ENCODE measurements around the gene APPL2. TPM values are rescaled to one million over a fixed set of nuclear protein-coding genes. Genes with fewer than 3 reads are reported as not detected.
"Not testable (repeated sequence)": the region's sequence is repeated elsewhere in the genome, so short reads cannot be mapped to it uniquely, and the experiment has no call there.

The APPL2 gene
- polyA plus RNA-seq, 3 donors from 2014 or later, result 9.5 to 14.1 (median 10.5) TPM

DNA sequence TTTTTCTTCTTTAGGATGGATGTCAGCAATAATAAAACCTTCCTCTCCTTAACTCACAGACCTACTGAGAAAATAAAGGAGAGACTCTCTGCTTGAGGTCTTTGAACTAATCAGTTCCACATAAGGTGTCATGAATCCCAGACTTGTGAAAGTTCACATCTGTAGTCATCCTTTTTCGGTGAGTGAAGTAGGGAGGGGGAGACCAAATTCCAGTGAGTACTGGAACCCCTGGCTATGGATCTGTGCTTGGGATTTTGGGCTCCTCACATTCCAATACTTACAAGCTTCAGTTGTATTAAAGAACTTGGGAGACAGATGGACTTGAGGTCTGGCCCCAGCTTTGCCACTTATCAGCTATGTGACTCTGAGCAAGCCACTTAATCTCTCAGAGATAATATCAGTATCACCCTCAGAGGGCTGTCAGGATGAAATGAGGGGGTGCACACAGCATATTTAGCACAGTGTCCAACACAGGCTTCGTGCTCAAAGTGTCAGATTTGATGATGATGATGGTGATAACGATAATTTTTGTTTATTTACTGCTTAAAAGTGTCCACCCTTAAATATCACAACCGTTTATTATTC lies 34.8 kb upstream of the APPL2 start:
- H3K9me3 Mint-ChIP-seq, result no peaks in the 10 kb centered on the region
- no peaks in the 10 kb centered on the region for H3K36me3 Mint-ChIP-seq
- no peak for DNase-seq
- H3K27ac Mint-ChIP-seq, result no peak overlapping the region
- H3K4me1 Mint-ChIP-seq, result no peaks in the 10 kb centered on the region
- H3K27me3 Mint-ChIP-seq (ENCODE audit: low read depth in 3 of 3), result peaks cover 0 to 4% (median 0%) of the 10 kb centered on the region in 3 donors
- H3K4me3 Mint-ChIP-seq, result no peak overlapping the region

DNA sequence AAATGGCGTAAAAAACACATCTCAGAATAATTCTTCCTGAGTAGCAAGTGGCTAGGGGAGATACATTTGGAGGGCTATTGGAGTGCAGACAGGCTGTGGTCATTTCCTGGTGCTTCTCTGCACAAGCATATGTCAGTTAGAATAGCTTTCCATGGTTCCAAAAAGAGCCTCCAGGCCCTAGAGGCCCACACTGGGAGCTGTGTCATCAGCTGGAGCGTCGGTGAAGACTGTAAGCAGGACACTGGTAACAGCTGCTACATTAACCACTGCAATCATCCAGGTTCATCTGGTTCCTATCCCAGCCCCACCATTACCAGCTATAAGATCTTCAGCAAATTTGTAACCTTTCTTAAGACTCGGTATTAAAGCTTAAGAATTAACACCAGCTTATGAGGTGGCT lies 31.7 kb upstream of the APPL2 start:
- no peaks in the 10 kb centered on the region for H3K4me1 Mint-ChIP-seq
- DNase-seq, result no peak
- H3K4me3 Mint-ChIP-seq, result no peak overlapping the region
- H3K36me3 Mint-ChIP-seq, result peaks cover 0 to 4% (median 0%) of the 10 kb centered on the region in 3 donors
- no peak overlapping the region for H3K27ac Mint-ChIP-seq
- H3K27me3 Mint-ChIP-seq (ENCODE audit: low read depth in 3 of 3), result peaks cover 3 to 5% (median 4%) of the 10 kb centered on the region in 3 donors
- no peaks in the 10 kb centered on the region for H3K9me3 Mint-ChIP-seq

DNA sequence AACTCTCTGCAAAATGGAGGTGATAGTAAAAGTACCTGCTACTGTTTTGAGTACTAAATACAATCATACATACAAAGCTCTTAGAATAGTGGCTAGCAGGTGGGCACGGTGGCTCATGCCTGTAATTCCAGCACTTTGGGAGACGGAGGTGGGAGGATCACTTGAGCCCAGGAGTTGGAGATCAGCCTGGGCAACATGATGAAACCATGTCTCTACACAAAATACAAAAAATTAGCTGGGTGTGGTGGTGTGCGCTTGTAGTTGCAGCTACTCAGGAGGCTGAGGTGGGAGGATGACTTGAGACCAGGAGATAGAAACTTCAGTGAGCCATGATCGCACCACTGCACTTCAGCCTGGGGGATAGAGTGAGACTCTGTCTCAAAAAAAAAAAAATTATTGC lies 28.8 kb upstream of the APPL2 start:
- H3K4me3 Mint-ChIP-seq, result no peak overlapping the region
- H3K9me3 Mint-ChIP-seq, result no peaks in the 10 kb centered on the region
- H3K4me1 Mint-ChIP-seq, result no peaks in the 10 kb centered on the region
- H3K27ac Mint-ChIP-seq, result no peak overlapping the region
- H3K27me3 Mint-ChIP-seq (ENCODE audit: low read depth in 3 of 3), result peaks cover 4 to 13% (median 5%) of the 10 kb centered on the region in 3 donors
- no peak for DNase-seq
- peaks cover 0 to 4% (median 0%) of the 10 kb centered on the region in 3 donors for H3K36me3 Mint-ChIP-seq

DNA sequence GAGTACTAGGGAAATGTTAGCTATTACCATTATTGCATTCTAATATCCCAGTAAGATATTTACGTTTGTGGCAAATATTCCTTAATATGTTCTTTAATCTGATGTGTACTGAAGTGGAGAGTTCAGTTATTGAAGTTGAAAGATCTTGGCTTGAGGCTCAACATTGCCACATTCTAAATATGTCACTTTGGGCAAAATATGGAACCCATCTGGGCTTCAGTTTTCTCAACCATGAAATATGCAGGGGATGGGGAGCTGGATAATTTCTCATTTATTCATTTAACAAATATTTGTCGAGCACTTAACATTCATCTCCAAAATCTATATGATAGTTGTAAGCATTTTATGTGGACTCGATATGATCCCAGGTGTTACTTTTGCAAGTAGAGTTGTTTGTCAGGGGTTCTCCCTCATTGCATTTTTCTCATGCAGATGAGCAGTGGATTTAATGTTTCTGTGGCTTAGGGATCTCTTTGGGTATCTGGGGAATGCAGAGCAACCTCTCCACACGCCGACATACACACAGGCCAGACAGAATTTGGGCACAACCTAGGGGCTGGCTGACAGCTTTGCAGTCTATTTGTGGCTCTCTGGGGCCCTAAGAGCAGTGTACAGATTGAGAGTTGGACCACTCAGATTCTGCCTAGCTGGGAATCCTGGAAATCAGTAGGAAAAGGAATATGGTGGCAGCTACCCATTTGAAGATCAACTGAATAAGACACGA lies 26.6 kb upstream of the APPL2 start:
- H3K9me3 Mint-ChIP-seq, result no peaks in the 10 kb centered on the region
- H3K27ac Mint-ChIP-seq, result no peak overlapping the region
- no peak for DNase-seq
- H3K27me3 Mint-ChIP-seq (ENCODE audit: low read depth in 3 of 3), result peaks cover 5 to 13% (median 7%) of the 10 kb centered on the region in 3 donors
- no peaks in the 10 kb centered on the region for H3K4me1 Mint-ChIP-seq
- H3K36me3 Mint-ChIP-seq, result peaks cover 0 to 4% (median 0%) of the 10 kb centered on the region in 3 donors
- no peak overlapping the region for H3K4me3 Mint-ChIP-seq

DNA sequence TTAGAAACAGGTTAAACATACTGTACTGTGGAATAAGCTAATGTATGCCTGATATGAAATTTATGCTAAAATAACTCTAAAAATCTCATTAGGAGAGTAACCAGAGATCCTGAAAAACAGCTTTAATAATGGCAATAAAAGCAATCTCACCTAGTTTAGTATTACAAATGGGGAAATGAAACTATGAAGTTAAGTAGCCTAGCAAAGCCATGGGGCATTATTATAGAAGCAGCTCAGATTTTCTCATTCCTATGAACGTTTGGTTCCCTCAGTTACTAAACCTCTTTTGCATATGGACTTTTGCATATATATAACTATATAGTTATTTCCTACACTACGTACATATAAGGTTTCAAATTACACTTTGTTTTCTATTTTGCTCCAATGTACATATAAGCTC lies 25.0 kb upstream of the APPL2 start:
- no peak overlapping the region for H3K27ac Mint-ChIP-seq
- H3K9me3 Mint-ChIP-seq, result no peaks in the 10 kb centered on the region
- H3K4me3 Mint-ChIP-seq, result no peak overlapping the region
- H3K4me1 Mint-ChIP-seq, result no peaks in the 10 kb centered on the region
- H3K27me3 Mint-ChIP-seq (ENCODE audit: low read depth in 3 of 3), result peaks cover 5 to 13% (median 7%) of the 10 kb centered on the region in 3 donors
- DNase-seq, result no peak
- peaks cover 0 to 4% (median 0%) of the 10 kb centered on the region in 3 donors for H3K36me3 Mint-ChIP-seq

DNA sequence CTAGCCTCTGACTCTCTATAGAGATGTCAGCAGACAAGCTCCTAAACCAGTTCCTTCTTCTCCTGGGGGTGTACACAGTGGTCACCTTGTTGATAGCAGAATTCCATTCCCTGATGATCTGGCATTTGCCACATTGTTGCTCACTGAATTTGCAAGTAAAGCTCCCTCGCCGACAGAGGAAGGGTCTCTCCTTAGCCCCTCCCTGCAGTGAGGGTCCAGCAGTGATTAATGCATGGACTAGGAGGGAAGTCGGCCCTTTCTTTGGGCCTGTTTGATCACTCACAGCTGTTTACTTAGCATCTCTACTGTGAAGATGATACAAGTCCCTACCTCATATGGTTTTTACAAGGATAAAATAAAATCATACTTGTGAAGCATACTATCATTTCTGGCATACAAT lies 23.3 kb upstream of the APPL2 start:
- no peaks in the 10 kb centered on the region for H3K4me1 Mint-ChIP-seq
- no peaks in the 10 kb centered on the region for H3K9me3 Mint-ChIP-seq
- peaks cover 0 to 4% (median 0%) of the 10 kb centered on the region in 3 donors for H3K36me3 Mint-ChIP-seq
- peaks cover 3 to 8% (median 5%) of the 10 kb centered on the region in 3 donors for H3K27me3 Mint-ChIP-seq (ENCODE audit: low read depth in 3 of 3)
- H3K4me3 Mint-ChIP-seq, result no peak overlapping the region
- H3K27ac Mint-ChIP-seq, result no peak overlapping the region
- no peak for DNase-seq

DNA sequence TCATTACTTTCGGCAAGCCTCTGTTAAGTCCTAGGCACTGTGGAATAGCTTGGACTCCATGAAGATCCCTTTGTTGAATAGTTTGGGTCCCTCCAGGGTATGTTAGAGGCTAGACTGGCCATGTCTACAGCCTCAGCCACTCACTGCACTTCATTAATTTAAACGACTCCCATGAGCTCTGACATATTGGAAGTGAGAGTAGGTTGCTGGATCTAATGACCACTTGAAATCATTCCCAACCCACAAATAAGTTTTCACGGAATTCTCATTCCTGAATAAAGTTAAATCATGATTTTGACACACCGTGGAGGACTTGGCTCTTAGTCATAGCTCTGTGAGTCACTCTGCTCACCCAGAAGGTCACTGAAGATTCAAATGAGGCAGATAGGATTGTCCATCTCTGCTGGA lies 21.4 kb upstream of the APPL2 start:
- no peaks in the 10 kb centered on the region for H3K9me3 Mint-ChIP-seq
- DNase-seq, result no peak
- no peak overlapping the region for H3K27ac Mint-ChIP-seq
- no peak overlapping the region for H3K4me3 Mint-ChIP-seq
- H3K36me3 Mint-ChIP-seq, result no peaks in the 10 kb centered on the region
- H3K4me1 Mint-ChIP-seq, result no peaks in the 10 kb centered on the region
- H3K27me3 Mint-ChIP-seq (ENCODE audit: low read depth in 3 of 3), result peaks cover 3 to 4% (median 4%) of the 10 kb centered on the region in 3 donors

DNA sequence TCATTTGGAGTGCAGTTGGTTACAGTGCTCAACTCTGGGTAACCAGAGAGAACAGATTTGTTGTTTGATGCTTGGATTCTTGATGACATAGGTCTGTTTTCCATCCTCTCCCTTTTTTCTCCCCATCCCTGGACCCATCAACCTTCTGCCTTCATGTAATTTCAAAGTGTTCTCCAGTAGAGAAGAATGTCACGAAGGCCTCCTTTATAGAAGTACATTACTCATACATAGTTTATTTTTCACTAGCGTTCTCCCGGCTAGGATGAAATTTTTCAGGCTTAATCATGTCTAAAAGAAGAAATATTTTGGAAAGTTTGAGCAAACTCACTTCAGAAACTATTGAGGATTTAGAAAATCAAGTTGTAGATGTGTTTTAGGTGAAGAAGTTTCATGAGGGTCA lies 20.9 kb upstream of the APPL2 start:
- Mint-ChIP-seq H3K27ac (no peak overlapping the region), H3K9me3 (no peaks in the 10 kb centered on the region), H3K27me3 (ENCODE audit: low read depth in 3 of 3) (peaks cover 3 to 4% (median 3%) of the 10 kb centered on the region in 3 donors), H3K4me3 (no peak overlapping the region), H3K4me1 (no peaks in the 10 kb centered on the region), H3K36me3 (no peaks in the 10 kb centered on the region)
- DNase-seq, result no peak

DNA sequence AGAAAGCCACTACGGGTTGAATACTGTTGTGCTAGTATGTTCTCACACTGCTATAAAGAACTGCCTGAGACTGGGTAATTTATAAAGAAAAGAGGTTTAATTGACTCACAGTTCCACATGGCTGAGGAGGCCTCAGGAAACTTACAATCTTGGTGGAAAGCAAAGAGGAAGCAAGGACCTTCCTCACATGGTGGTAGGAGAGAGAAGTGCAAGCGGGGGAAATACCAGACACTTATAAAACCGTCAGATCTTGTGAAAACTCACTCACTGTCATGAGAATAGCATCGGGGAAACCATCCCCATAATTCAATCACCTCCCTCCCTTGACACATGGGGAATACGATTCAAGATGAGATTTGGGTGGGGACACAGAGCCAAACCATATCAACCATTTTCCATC lies 20.5 kb upstream of the APPL2 start:
- H3K36me3 Mint-ChIP-seq; H3K27me3 Mint-ChIP-seq (ENCODE audit: low read depth in 3 of 3); H3K4me1 Mint-ChIP-seq; H3K27ac Mint-ChIP-seq; H3K4me3 Mint-ChIP-seq; H3K9me3 Mint-ChIP-seq; DNase-seq: not testable (repeated sequence)

DNA sequence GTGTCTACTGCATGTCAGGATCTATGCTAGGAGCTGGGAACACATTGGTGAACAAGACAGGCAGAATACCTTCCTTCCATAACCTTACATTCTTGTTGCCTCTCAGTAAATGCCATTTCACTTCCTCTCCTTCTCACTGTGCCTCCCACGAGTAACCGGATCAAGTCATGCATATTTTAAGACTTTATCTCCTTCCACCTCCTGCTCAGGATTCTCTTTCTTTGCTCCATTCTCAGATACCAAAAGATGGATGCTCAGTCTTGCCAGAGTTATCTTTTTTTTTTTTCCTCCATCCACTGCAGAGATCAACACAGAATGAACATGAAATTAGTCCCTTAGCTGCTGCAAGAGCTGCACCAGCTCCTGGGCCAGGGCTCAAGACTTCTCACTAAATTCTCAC lies 20.0 kb upstream of the APPL2 start:
- no peak for DNase-seq
- no peaks in the 10 kb centered on the region for H3K4me1 Mint-ChIP-seq
- peaks cover 2 to 3% (median 3%) of the 10 kb centered on the region in 3 donors for H3K27me3 Mint-ChIP-seq (ENCODE audit: low read depth in 3 of 3)
- H3K4me3 Mint-ChIP-seq, result no peak overlapping the region
- H3K36me3 Mint-ChIP-seq, result no peaks in the 10 kb centered on the region
- no peak overlapping the region for H3K27ac Mint-ChIP-seq
- H3K9me3 Mint-ChIP-seq, result no peaks in the 10 kb centered on the region

DNA sequence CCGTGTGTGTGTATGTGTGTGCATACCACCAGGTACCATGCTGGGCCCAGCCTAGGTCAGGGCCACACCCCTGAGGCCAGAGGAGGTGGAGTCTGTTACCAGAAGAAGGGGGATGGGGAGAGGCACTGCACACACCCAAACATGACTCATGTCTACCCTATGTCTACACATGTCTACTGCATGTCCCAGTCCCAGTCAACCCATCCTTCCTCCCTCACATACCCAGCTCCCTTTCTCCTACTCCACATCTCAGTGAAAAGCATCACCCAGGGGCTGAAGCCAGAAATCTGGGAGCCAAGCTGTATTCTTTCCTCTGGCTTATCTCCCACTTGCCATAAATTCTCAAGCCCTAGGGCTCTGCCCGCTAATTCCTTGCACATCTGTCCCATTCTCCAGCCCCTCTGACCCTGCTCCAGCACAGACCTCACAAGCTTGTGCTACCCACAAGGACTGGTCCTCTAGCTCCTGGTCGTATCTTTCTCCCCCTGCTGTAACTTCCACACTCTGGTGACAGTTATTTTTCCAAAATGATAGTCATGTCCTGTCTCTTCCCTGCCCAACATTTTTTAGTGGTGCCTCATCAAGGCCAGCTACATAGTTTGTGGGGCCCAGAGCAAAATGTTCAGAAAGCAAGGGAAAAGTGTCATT lies 18.0 kb upstream of the APPL2 start:
- Mint-ChIP-seq H3K27me3 (ENCODE audit: low read depth in 3 of 3) (peaks cover 0 to 2% (median 0%) of the 10 kb centered on the region in 3 donors), H3K4me1 (no peaks in the 10 kb centered on the region), H3K9me3 (no peaks in the 10 kb centered on the region), H3K4me3 (no peak overlapping the region), H3K27ac (no peak overlapping the region), H3K36me3 (no peaks in the 10 kb centered on the region)
- DNase-seq, result no peak

DNA sequence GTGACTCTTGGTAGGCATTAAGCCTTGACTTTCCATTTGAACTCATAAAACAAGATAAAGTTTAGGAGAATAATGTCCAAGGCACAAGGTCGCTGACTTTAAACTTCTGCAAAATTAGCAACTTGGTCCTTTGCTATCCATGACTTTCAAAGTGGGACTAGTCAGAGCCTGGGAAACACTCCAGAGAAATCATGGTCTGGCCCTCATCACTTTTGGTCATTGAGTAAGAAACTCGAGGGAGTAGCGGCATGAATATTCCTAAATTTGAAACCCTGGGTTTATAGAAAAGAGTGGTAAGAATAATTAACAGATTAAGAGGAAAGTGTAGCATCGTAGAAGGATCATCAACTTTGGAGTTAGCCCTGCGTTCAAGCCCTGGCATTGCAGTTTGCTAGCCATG lies 16.9 kb upstream of the APPL2 start:
- no peak for DNase-seq
- H3K27ac Mint-ChIP-seq, result no peak overlapping the region
- no peaks in the 10 kb centered on the region for H3K9me3 Mint-ChIP-seq

DNA sequence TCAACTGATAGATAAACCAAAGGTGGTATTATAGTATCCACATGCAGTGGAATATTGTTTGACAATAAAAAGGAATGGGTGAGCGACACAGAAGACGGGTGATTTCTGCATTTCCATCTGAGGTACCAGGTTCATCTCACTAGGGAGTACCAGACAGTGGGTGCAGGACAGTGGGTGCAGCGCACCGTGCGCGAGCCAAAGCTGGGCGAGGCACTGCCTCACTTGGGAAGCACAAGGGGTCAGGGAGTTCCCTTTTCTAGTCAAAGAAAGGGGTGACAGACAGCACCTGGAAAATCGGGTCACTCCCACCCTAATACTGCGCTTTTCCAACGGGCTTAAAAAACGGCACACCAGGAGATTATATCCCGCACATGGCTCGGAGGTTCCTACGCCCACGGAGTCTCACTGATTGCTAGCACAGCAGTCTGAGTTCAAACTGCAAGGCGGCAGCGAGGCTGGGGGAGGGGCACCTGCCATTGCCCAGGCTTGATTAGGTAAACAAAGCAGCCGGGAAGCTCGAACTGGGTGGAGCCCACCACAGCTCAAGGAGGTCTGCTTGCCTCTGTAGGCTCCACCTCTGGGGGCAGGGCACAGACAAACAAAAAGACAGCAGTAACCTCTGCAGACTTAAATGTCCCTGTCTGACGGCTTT lies 9.9 kb upstream of the APPL2 start:
- not testable (repeated sequence) for DNase-seq; H3K27ac Mint-ChIP-seq; H3K9me3 Mint-ChIP-seq; H3K27me3 Mint-ChIP-seq (ENCODE audit: low read depth in 3 of 3); H3K36me3 Mint-ChIP-seq; H3K4me3 Mint-ChIP-seq; H3K4me1 Mint-ChIP-seq

More for the DNA sequence above, 16.9 kb upstream of the APPL2 start:
- Mint-ChIP-seq H3K4me1 (no peaks in the 10 kb centered on the region), H3K4me3 (no peak overlapping the region), H3K36me3 (no peaks in the 10 kb centered on the region), H3K27me3 (ENCODE audit: low read depth in 3 of 3) (peaks cover 0 to 2% (median 0%) of the 10 kb centered on the region in 3 donors)

DNA sequence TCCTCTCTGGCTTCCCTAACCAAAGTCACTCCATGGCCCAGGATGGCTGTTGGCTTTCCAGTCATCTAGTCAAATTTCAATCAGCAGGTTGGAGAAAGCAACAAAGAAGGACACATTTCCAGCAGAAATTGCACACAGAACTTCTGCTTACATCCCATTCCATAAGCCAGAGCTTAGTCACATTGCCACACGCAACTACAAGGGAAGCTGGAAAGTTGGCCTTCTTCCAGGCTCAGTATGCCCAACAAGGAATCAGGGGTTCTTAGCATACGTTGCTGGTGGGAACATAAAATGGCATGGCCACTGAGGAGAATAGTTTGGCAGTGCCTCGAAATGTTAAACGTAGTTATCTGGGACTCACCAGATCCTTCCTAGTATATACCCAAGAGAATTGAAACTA lies 9.3 kb upstream of the APPL2 start:
- H3K36me3 Mint-ChIP-seq, result no peaks in the 10 kb centered on the region
- no peak for DNase-seq
- H3K4me3 Mint-ChIP-seq, result no peak overlapping the region
- H3K4me1 Mint-ChIP-seq, result no peaks in the 10 kb centered on the region
- no peaks in the 10 kb centered on the region for H3K9me3 Mint-ChIP-seq
- H3K27me3 Mint-ChIP-seq (ENCODE audit: low read depth in 3 of 3), result peaks cover 4 to 9% (median 5%) of the 10 kb centered on the region in 3 donors
- H3K27ac Mint-ChIP-seq, result no peak overlapping the region
